GM23338 (cell line): ENCODE measurements around the gene GAS6. TPM values are rescaled to one million over a fixed set of nuclear protein-coding genes. Genes with fewer than 3 reads are reported as not detected.

Experiments
- ATAC-seq: fragments of 200-7000 bp; cut with Tn5 transposase; 3 replicates; pipeline ENCODE4 v1.9.1; 2020
- DNase-seq: peaks from one replicate; pipeline ENCODE4 v3.0.0-alpha.2; 2015; ENCODE audit warnings: low spot score
- H2AFZ ChIP-seq: fragments of 200-600 bp; sonication (generic); 2 replicates; pipeline ENCODE4 v1.8.0; 2016; ENCODE audit warnings: antibody characterized with exemption, mild to moderate bottlenecking, moderate library complexity
- H3F3A ChIP-seq: fragments of 200-600 bp; sonication (generic); replicated peaks from 2 replicates; pipeline ENCODE4 v1.8.0; 2017; ENCODE audit warnings: antibody characterized with exemption, mixed run types, low read depth
- H3K27ac ChIP-seq: fragments of 200-600 bp; sonication (generic); 2 replicates; pipeline ENCODE4 v1.6.1; 2016; ENCODE audit warnings: low read depth
- H3K27me3 ChIP-seq: fragments of 200-600 bp; sonication (generic); 2 replicates; pipeline ENCODE4 v1.8.0; 2016; ENCODE audit warnings: mild to moderate bottlenecking, mixed run types, moderate library complexity; ENCODE audit not compliant: insufficient read depth
- H3K36me3 ChIP-seq: fragments of 200-600 bp; sonication (generic); 2 replicates; pipeline ENCODE4 v1.8.0; 2016; ENCODE audit warnings: mild to moderate bottlenecking; ENCODE audit not compliant: insufficient read depth
- H3K4me1 ChIP-seq: fragments of 200-600 bp; sonication (generic); 2 replicates; pipeline ENCODE4 v1.8.0; 2016; ENCODE audit warnings: mild to moderate bottlenecking, moderate library complexity; ENCODE audit not compliant: insufficient read depth
- H3K4me2 ChIP-seq: fragments of 200-600 bp; sonication (generic); 2 replicates; pipeline ENCODE4 v1.7.1; 2017; ENCODE audit warnings: mixed run types
- H3K4me3 ChIP-seq: fragments of 200-600 bp; sonication (generic); 2 replicates; pipeline ENCODE4 v1.6.1; 2016; ENCODE audit warnings: mixed run types
- H3K79me2 ChIP-seq: fragments of 200-600 bp; sonication (generic); replicated peaks from 2 replicates; pipeline ENCODE4 v1.8.0; 2017; ENCODE audit warnings: mild to moderate bottlenecking; ENCODE audit not compliant: insufficient read depth
- H3K9me2 ChIP-seq: fragments of 200-600 bp; sonication (generic); 2 replicates; pipeline ENCODE4 v1.8.0; 2017; ENCODE audit not compliant: insufficient read depth
- H4K20me1 ChIP-seq: fragments of 200-600 bp; sonication (generic); replicated peaks from 2 replicates; pipeline ENCODE4 v1.8.0; 2017; ENCODE audit warnings: mild to moderate bottlenecking; ENCODE audit not compliant: insufficient read depth
- H3K27ac Mint-ChIP-seq: 2 replicates; pipeline ENCODE4 v1.8.0; 2020; ENCODE audit warnings: inconsistent platforms, mild to moderate bottlenecking, moderate library complexity, mixed read lengths
- H3K27me3 Mint-ChIP-seq: 3 replicates; pipeline ENCODE4 v1.8.0; 2022; ENCODE audit warnings: low read depth, mild to moderate bottlenecking, moderate library complexity, mixed read lengths, inconsistent platforms; ENCODE audit not compliant: insufficient read depth, poor library complexity
- H3K36me3 Mint-ChIP-seq: 3 replicates; pipeline ENCODE4 v1.8.0; 2021; ENCODE audit warnings: low read depth, mild to moderate bottlenecking, inconsistent platforms, moderate library complexity, mixed read lengths
- H3K4me1 Mint-ChIP-seq: 3 replicates; pipeline ENCODE4 v1.8.0; 2020; ENCODE audit warnings: mild to moderate bottlenecking, inconsistent platforms, mixed read lengths
- H3K4me3 Mint-ChIP-seq: 3 replicates; pipeline ENCODE4 v1.8.0; 2021; ENCODE audit warnings: moderate library complexity, mild to moderate bottlenecking, inconsistent platforms, mixed read lengths
- H3K9me3 Mint-ChIP-seq: 3 replicates; pipeline ENCODE4 v1.8.0; 2020; ENCODE audit warnings: moderate library complexity, mild to moderate bottlenecking, inconsistent platforms, mixed read lengths
- EZH2 ChIP-seq: fragments of 200-600 bp; sonication (generic); IDR thresholded peaks from one replicate; pipeline ENCODE4 v1.8.0; 2017; ENCODE audit warnings: antibody characterized with exemption, mild to moderate bottlenecking, low read depth; ENCODE audit not compliant: unreplicated experiment
- JUNB ChIP-seq: IDR thresholded peaks from one replicate; pipeline ENCODE4 v1.6.1; 2016; ENCODE audit warnings: antibody characterized with exemption; ENCODE audit not compliant: unreplicated experiment
- NANOG ChIP-seq: IDR thresholded peaks from 2 replicates; pipeline ENCODE4 v1.6.1; 2016; ENCODE audit warnings: antibody characterized with exemption, borderline replicate concordance
- POLR2AphosphoS5 ChIP-seq: IDR thresholded peaks from 2 replicates; pipeline ENCODE4 v1.6.1; 2016; ENCODE audit warnings: antibody characterized with exemption, low read depth
- ZNF331 ChIP-seq: fragments of 250-450 bp; sonication (Bioruptor Pico); IDR thresholded peaks from 2 replicates; pipeline ENCODE4 v1.5.0; 2020; ENCODE audit warnings: low read depth, mild to moderate bottlenecking, moderate library complexity
- polyA plus RNA-seq: library from polyadenylated mRNA; unstranded; fragments of >200 nt; fragmentation: Nextera tagmentation; extraction: Ambion mirVana; gene quantifications from 2 replicates; pipeline ENCODE4 v1.2.1, GENCODE V29; 2016
- total RNA-seq: library from RNA; depleted of rRNA; stranded (reverse); fragments of >200 nt; shearing (Covaris generic); gene quantifications from 2 replicates; pipeline ENCODE4 v1.2.3, GENCODE V29; 2014
- TF ChIP-seq, protein P1 (sequence below), 2 experiments: fragments of 200-600 bp in 1 of 2; sonication (generic) in 1 of 2; conservative IDR thresholded peaks; 2 replicates each; pipeline versions ENCODE4 v1.5.1 to v1.6.1; 2016 to 2017; ENCODE audit warnings: antibody characterized with exemption in 2 of 2, low read depth in 2 of 2, mild to moderate bottlenecking in 2 of 2, moderate library complexity in 1 of 2
- TF ChIP-seq, protein P2 (sequence below): fragments of 250-450 bp; sonication (Bioruptor Pico); IDR thresholded peaks from 2 replicates; pipeline ENCODE4 v1.5.0; 2020; ENCODE audit warnings: mild to moderate bottlenecking, moderate library complexity

Gene GAS6
- total and polyA plus RNA-seq, 2 experiments from 2014 or later: 7.9 to 21.2 TPM

DNA sequence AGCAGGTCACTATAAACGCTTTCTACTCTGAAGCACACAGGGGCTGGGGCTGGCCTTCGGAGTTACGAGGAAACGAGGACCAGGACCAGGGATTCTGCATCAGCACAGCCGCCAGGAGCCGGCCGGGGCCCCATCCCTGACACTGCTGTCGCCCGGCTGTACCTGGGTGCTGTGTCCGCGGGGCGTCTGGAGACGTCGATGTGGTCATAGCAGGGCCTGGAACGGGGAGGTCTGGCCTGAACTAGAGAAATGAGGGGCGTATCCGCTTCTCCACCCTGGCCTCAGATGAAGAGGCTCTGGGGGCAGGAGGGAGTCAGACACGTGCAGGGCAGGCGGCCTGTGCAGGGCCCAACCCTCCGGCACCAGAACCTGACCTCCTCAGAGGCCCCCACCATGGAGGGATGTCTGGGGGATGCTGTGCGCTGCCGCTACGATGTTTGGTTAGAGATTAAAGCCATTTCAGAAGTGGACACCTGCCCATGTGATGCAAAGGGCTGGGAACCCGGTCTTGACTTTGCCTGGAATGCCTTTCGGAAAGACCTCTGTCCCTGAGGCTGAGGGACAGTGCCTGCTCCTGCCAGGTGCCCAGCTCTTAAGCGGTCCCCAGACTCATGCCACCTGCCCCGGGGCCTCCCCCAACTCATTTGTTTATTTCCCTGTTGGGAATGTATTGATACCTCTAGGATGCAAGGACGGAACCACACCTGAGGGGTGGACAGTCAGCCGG is 21.4 kb downstream of the GAS6 start:
- H3K27me3 Mint-ChIP-seq: peaks cover 1% of the 10 kb centered on the region
- no peaks in the 10 kb centered on the region for H3K9me3 Mint-ChIP-seq

More for the DNA sequence above, 21.4 kb downstream of the GAS6 start:
- Mint-ChIP-seq H3K4me1 (peaks cover 6% of the 10 kb centered on the region), H3K4me3 (no peak overlapping the region), H3K36me3 (no peaks in the 10 kb centered on the region), H3K27ac (no peak overlapping the region)
- Histone ChIP-seq H3K79me2 (no peaks in the 10 kb centered on the region), H3K27ac (no peak overlapping the region), H2AFZ (no peak overlapping the region), H3K4me3 (no peak overlapping the region), H3K4me2 (no peak overlapping the region), H4K20me1 (no peaks in the 10 kb centered on the region), H3K27me3 (no peaks in the 10 kb centered on the region), H3K9me2 (no peaks in the 10 kb centered on the region), H3K4me1 (no peaks in the 10 kb centered on the region), H3F3A (no peaks in the 10 kb centered on the region), H3K36me3 (no peaks in the 10 kb centered on the region)
- ATAC-seq: no peak
- no peak for DNase-seq
- TF ChIP-seq JUNB (no peak), ZNF331 (no peak), POLR2AphosphoS5 (no peak), EZH2 (no peak), NANOG (no peak)
- TF ChIP-seq, protein P1, sequence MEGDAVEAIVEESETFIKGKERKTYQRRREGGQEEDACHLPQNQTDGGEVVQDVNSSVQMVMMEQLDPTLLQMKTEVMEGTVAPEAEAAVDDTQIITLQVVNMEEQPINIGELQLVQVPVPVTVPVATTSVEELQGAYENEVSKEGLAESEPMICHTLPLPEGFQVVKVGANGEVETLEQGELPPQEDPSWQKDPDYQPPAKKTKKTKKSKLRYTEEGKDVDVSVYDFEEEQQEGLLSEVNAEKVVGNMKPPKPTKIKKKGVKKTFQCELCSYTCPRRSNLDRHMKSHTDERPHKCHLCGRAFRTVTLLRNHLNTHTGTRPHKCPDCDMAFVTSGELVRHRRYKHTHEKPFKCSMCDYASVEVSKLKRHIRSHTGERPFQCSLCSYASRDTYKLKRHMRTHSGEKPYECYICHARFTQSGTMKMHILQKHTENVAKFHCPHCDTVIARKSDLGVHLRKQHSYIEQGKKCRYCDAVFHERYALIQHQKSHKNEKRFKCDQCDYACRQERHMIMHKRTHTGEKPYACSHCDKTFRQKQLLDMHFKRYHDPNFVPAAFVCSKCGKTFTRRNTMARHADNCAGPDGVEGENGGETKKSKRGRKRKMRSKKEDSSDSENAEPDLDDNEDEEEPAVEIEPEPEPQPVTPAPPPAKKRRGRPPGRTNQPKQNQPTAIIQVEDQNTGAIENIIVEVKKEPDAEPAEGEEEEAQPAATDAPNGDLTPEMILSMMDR (conservative IDR thresholded peaks at IDR 0.05; ENCODE audit: low read depth in 2 of 2): no peak
- TF ChIP-seq, protein P2, sequence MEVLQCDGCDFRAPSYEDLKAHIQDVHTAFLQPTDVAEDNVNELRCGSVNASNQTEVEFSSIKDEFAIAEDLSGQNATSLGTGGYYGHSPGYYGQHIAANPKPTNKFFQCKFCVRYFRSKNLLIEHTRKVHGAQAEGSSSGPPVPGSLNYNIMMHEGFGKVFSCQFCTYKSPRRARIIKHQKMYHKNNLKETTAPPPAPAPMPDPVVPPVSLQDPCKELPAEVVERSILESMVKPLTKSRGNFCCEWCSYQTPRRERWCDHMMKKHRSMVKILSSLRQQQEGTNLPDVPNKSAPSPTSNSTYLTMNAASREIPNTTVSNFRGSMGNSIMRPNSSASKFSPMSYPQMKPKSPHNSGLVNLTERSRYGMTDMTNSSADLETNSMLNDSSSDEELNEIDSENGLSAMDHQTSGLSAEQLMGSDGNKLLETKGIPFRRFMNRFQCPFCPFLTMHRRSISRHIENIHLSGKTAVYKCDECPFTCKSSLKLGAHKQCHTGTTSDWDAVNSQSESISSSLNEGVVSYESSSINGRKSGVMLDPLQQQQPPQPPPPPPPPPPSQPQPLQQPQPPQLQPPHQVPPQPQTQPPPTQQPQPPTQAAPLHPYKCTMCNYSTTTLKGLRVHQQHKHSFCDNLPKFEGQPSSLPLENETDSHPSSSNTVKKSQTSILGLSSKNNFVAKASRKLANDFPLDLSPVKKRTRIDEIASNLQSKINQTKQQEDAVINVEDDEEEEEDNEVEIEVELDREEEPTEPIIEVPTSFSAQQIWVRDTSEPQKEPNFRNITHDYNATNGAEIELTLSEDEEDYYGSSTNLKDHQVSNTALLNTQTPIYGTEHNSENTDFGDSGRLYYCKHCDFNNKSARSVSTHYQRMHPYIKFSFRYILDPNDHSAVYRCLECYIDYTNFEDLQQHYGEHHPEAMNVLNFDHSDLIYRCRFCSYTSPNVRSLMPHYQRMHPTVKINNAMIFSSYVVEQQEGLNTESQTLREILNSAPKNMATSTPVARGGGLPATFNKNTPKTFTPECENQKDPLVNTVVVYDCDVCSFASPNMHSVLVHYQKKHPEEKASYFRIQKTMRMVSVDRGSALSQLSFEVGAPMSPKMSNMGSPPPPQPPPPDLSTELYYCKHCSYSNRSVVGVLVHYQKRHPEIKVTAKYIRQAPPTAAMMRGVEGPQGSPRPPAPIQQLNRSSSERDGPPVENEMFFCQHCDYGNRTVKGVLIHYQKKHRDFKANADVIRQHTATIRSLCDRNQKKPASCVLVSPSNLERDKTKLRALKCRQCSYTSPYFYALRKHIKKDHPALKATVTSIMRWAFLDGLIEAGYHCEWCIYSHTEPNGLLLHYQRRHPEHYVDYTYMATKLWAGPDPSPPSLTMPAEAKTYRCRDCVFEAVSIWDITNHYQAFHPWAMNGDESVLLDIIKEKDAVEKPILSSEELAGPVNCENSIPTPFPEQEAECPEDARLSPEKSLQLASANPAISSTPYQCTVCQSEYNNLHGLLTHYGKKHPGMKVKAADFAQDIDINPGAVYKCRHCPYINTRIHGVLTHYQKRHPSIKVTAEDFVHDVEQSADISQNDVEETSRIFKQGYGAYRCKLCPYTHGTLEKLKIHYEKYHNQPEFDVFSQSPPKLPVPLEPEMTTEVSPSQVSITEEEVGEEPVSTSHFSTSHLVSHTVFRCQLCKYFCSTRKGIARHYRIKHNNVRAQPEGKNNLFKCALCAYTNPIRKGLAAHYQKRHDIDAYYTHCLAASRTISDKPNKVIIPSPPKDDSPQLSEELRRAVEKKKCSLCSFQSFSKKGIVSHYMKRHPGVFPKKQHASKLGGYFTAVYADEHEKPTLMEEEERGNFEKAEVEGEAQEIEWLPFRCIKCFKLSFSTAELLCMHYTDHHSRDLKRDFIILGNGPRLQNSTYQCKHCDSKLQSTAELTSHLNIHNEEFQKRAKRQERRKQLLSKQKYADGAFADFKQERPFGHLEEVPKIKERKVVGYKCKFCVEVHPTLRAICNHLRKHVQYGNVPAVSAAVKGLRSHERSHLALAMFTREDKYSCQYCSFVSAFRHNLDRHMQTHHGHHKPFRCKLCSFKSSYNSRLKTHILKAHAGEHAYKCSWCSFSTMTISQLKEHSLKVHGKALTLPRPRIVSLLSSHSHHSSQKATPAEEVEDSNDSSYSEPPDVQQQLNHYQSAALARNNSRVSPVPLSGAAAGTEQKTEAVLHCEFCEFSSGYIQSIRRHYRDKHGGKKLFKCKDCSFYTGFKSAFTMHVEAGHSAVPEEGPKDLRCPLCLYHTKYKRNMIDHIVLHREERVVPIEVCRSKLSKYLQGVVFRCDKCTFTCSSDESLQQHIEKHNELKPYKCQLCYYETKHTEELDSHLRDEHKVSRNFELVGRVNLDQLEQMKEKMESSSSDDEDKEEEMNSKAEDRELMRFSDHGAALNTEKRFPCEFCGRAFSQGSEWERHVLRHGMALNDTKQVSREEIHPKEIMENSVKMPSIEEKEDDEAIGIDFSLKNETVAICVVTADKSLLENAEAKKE: no peak
